Parathyroid adenoma (tissue), 2 donors: ENCODE data around the gene ADIRF.
"Not testable (repeated sequence)": the region's sequence is repeated elsewhere in the genome, so short reads cannot be mapped to it uniquely, and the experiment has no call there.

ENCODE experiments used
- H2AFZ ChIP-seq: fragments of 300-600 bp; sonication (generic); one replicate; pipeline ENCODE4 v1.7.0; 2017; ENCODE audit warnings: antibody characterized with exemption, mild to moderate bottlenecking
- H3K27ac ChIP-seq: fragments of 300-600 bp; sonication (generic); one replicate; pipeline ENCODE4 v1.7.0; 2017
- H3K27me3 ChIP-seq: fragments of 300-600 bp; sonication (generic); one replicate; pipeline ENCODE4 v1.7.0; 2017; ENCODE audit warnings: low read length; ENCODE audit not compliant: control insufficient read depth, insufficient read depth
- H3K36me3 ChIP-seq: fragments of 300-600 bp; sonication (generic); one replicate; pipeline ENCODE4 v1.7.0; 2017; ENCODE audit warnings: low read length; ENCODE audit not compliant: control insufficient read depth, insufficient read depth
- H3K4me1 ChIP-seq: fragments of 300-600 bp; sonication (generic); one replicate; pipeline ENCODE4 v1.7.0; 2017; ENCODE audit warnings: control low read depth
- H3K4me2 ChIP-seq: fragments of 300-600 bp; sonication (generic); one replicate; pipeline ENCODE4 v1.7.0; 2017; ENCODE audit warnings: low read length
- H3K4me3 ChIP-seq: fragments of 300-600 bp; sonication (generic); one replicate; pipeline ENCODE4 v1.7.0; 2017; ENCODE audit warnings: low read depth, low read length
- H3K79me2 ChIP-seq: fragments of 300-600 bp; sonication (generic); one replicate; pipeline ENCODE4 v1.7.0; 2017; ENCODE audit warnings: control low read depth
- H3K9ac ChIP-seq: fragments of 300-600 bp; sonication (generic); one replicate; pipeline ENCODE4 v1.7.0; 2017; ENCODE audit warnings: mild to moderate bottlenecking
- H3K9me3 ChIP-seq: fragments of 300-600 bp; sonication (generic); one replicate; pipeline ENCODE4 v1.7.0; 2017; ENCODE audit warnings: low read length; ENCODE audit not compliant: control insufficient read depth
- donor health status: primary hyperparathyroidism.

The ADIRF gene

GRCh38 chr10:87014986-87015716, 46.9 kb downstream of the ADIRF start:
- H3K79me2 ChIP-seq, H3K9ac ChIP-seq, H3K4me2 ChIP-seq, H3K27me3 ChIP-seq, H3K9me3 ChIP-seq, H2AFZ ChIP-seq, H3K4me1 ChIP-seq, H3K27ac ChIP-seq, H3K36me3 ChIP-seq, H3K4me3 ChIP-seq: not testable (repeated sequence)

- H3K36me3 ChIP-seq, H3K9ac ChIP-seq, H3K4me1 ChIP-seq, H3K27ac ChIP-seq, H3K4me3 ChIP-seq, H3K9me3 ChIP-seq, H3K79me2 ChIP-seq, H3K27me3 ChIP-seq, H2AFZ ChIP-seq, H3K4me2 ChIP-seq: not testable (repeated sequence)
Measured at GRCh38 chr10:87018127-87018526, 49.8 kb downstream of the ADIRF start.

- H2AFZ ChIP-seq, H3K27ac ChIP-seq, H3K36me3 ChIP-seq, H3K27me3 ChIP-seq, H3K4me2 ChIP-seq, H3K9ac ChIP-seq, H3K4me3 ChIP-seq, H3K9me3 ChIP-seq, H3K4me1 ChIP-seq, H3K79me2 ChIP-seq: not testable (repeated sequence)
Measured at GRCh38 chr10:87019066-87019465, 50.8 kb downstream of the ADIRF start.

GRCh38 chr10:87019504-87019903, 51.2 kb downstream of the ADIRF start:
- H3K27me3 ChIP-seq, H3K4me3 ChIP-seq, H2AFZ ChIP-seq, H3K9ac ChIP-seq, H3K36me3 ChIP-seq, H3K79me2 ChIP-seq, H3K4me2 ChIP-seq, H3K4me1 ChIP-seq, H3K9me3 ChIP-seq, H3K27ac ChIP-seq: not testable (repeated sequence)

- H3K79me2 ChIP-seq, H3K4me1 ChIP-seq, H3K4me3 ChIP-seq, H3K27ac ChIP-seq, H3K4me2 ChIP-seq, H3K9ac ChIP-seq, H3K9me3 ChIP-seq, H3K27me3 ChIP-seq, H2AFZ ChIP-seq, H3K36me3 ChIP-seq: not testable (repeated sequence)
Measured at GRCh38 chr10:87020056-87020455, 51.8 kb downstream of the ADIRF start, which contains the start of gene FAM25A. Gene FAM25A (plus strand): TSS chr10:87020294. CDS start chr10:87020325, 31 bp downstream.
